Stimulated activated CD8-positive, alpha-beta memory T cell treated with anti-CD3 and anti-CD28 coated beads, Interleukin-4, amount 100 ng/mL, for 24 hours (primary cell): Measurements from ENCODE around the gene IQCK.

ENCODE experiments used
- DNase-seq: peaks from one replicate; pipeline ENCODE4 v3.0.0-alpha.2; 2020; ENCODE audit warnings: low read depth

The IQCK gene

DNA sequence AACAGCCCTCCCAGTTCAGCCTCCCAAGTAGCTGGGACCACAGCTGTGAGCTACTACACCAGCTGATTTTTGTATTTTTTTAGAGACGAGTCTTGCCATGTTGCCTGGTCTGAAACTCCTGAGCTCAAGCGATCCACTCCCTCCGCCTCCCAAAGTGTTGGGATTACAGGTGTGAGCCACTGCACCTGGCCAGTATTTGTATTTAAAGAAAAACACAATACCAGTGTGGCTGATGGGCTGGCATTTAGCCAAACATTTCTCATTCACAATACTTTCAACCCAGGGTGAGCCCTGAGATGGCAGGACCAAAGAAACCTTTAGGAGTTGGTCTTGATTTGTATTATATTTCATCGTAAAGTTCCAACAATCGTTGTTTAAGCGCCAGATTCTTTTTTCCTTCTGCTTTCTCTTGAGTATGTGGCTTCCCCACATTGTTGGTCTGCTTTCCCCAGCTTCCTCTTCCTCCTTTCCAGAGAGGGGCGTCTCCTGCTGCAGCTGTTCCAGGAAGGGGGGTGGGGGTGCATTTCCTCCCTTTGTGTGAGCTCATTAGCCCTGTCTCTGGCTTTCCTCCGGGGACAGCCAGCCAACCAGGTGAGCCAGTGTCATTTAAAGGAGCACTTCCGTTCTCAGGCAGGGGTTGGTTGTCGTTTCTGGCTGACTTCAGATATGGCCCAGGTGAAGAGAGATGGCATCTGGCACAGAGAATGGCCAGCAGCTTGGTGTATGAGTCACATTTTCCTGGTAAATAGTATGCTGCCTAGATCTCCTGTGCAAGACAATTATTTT, 86.7 kb downstream of the IQCK start:
- no peak for DNase-seq

DNA sequence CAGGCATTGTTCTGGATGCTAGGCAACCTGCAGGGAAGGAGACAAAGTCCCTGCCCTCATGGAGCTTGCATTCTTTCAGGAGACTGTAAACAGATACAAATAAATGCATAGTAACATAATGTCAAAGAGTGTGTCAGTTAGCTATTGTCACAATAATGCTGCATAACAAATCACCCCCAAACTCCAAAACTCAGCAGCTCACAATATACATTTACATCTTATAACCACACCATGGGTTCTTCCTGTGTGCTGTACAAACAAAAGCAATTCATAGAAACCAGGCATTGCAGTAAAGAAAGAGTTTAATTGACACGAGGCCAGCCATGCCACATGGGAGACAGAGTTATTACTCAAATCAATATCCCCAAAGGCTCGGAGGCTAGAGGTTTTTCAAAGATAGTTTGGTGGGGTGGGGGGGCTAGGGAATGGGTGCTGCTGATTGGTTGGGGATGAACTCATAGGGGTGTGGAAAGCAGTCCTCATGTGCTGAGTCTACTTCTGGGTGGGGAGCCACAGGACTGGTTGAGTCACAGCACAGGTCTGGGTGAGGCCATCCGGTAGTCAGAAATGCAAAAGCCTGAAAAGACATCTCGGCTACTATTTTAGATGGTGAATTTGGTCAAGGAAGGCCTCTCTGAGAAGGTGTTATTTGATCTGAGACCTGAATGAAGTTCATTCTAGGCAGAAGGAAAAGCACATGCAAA, 87.5 kb downstream of the IQCK start:
- DNase-seq: no peak

DNA sequence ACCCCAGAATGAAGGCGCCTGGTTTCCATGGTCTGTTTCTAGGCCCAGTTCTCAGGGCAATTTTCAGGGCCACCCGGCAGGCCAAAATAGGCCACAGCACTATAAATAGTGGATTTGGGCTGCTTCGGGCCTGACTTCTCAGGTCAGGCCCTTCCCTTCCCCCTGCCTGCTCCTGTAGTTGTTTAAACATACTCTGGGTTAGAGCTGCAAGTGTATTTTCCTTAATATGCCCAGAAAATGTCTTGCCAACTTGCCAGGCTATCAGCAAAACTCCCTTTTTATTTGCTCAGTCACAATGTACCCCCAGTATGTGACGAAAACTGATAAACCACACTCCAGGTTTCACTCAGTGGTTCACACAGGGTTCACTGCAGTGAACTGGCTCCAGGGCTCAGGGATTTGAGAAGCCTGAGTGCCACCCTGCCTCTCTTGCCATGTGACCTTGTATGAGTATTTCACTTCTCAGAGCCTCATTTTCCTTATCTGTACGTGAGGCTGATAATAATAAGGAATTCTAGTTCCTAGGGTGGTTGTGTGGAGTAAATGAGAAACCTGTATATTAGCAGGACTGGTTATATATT, 90.1 kb downstream of the IQCK start:
- no peak for DNase-seq

DNA sequence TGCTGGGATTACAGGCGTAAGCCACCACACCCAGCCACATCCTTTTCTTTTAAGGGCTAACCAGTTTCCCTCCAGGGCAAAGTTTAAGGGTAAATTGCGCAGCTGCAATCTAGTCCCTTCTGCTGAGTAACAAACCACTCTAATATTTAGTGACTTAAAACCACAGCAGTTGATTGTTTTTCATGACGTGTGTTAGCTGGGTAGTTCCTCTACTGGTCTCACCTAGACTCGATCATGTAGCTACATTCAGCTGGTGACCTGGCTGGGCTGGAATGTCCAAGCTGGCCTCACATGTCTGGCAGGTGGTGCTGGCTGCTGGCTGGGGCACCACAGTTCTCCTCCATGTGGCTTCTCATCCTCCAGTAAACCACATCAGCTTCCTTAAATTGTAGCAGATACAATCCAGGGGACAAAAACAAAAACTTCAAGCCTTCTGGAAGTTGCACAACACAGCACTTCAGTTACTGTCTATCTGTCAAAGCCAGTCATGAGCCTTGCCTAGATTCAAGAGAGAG, 91.1 kb downstream of the IQCK start:
- DNase-seq: no peak

DNA sequence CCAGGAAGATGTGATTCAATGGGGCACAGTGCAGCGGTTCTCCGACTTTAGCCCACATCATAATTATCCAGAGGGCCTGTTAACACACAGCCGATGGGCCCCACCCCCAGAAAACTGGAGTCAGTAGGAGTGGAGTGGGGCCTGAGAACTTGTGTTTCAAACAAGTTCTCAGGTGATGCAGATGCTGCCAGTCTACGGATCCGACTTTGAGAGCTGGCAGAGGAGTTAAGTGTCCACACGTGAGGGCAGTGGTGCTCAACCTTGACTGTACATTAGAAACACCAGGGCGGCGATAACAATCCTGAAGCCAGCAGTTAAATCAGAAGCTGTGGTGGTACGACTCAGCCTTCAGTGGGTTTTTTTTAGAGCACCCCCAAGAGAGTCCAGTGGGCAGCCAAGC, 91.6 kb downstream of the IQCK start:
- no peak for DNase-seq

DNA sequence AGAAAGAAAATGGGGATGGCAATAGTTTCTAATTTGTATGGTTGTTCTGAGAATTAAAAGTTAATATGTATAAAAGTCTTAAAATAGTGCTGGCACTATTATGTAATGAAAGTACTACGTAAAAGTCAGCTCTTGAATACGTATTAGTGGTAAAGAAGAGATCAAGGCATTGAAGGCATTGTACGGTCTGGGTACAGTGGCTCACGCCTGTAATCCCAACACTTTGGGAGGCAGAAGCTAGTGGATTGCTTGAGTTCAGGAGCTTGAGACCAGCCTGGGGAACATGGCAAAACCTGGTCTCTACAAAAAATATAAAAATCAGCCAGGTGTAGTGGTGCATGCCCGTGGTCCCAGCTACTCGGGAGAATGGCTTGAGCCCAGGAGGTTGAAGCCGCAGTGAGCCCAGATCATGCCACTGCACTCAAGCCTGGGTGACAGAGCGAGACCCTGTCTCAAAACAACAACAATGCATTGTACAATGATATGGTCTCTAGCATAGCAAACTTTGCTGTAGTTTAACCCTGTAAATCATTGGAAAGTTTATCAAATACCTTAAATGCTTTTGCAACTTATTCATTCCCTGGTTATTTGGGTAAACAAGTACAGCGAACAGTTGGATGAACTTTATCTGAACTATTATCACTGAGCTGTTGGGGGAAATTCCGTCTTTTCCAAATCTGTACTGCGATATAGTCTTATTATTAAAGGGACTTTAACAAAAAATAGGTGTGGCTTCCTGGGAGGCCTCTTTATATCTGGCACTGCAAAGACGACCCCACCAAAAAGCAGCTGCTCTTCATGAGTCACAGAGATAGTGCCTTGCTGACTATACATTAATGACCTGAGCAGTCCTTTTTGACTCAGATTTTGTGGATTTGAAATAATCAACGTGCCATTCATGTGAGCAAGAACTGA, 93.0 kb downstream of the IQCK start:
- no peak for DNase-seq

DNA sequence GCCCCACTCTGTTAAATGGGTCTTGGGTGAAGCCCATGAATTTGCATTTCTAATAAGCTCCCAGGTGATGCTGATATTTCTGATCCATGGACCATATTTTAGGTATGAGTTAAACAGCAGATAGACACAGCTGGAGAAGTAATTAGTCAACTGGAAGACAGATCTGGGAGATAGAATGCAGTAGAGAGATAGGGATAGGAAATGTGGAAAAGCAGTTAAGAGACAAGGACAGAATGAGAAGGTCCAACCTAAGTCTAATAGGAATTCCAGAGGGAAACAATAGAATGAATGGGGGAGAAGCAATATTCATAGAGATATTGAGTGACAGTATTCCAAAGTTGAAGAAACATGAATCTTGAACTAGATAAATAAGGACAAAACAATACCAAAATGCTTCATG, 94.9 kb downstream of the IQCK start:
- DNase-seq: no peak

DNA sequence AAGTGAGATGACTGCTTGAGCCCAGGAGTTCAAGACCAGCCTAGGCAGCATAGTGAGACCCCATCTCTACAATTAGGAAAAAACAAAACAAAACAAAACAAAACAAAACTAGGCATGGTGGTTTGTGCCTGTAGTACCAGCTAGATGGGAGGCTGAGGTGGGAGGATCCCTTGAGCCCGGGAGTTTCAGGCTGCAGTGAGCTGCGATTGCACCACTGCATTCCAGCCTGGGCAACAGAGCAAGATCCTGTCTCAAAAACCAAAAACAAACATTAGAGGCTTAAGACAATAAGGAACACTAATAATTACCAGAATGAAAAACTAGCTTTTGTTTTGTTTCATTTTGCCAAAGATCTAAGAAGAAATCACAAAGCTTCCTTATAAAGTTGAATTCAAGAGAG, 97.3 kb downstream of the IQCK start:
- DNase-seq: no peak

DNA sequence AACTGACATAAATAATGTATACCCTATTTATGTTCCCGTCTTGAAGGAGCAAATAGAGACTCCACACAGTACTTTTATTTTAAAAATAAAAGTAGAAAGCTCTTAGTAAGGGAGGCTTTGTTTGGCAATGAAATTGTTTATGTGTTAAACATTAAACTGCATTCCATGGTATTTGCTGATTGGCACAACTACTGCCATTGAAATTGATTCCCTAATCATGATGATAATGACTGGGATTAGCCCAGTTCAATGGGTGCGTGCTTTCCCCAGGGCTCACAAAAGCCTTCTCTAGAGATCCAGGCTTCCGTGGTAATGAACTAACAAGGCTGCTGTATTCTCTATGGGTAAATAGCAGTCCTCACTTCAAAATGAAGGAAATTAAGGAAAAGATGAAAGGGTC, 99.1 kb downstream of the IQCK start:
- no peak for DNase-seq

DNA sequence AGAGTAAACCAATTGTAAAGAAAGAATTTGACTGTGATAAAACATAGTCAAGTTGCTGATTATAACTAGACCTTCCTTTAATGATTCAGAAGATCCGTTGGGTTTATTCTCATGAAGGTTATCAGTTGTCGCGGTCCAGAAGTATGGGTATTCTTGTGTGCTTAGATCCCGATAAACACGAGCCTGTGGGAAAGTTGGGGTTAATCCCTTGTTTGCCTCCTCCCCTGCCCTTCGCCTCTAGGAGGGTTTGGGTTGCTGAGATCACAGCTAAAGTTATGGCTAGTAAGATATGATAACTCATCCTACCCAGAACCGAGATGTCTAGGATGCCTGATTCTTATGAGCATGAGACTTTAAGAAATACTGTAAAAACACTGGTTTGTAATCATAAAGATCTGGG, 99.8 kb downstream of the IQCK start:
- no peak for DNase-seq

DNA sequence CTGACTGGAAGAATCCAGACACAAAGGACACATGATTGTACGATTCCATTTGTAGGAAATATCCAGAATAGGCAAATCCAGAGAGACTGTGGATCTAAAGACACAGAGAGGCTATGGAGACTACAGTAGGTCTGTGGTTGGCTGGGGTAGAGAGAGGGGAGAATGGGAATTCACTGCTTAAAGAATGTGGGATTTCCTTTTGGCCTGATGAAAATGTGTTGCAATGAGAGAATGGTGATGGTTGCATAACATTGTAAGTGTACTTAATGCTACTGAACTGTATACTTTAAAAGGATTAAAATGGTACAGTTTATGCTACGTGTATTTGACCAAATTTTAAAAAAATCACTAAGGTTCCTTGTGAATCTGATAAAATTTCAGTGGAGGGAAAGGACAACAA, 104.5 kb downstream of the IQCK start:
- no peak for DNase-seq

DNA sequence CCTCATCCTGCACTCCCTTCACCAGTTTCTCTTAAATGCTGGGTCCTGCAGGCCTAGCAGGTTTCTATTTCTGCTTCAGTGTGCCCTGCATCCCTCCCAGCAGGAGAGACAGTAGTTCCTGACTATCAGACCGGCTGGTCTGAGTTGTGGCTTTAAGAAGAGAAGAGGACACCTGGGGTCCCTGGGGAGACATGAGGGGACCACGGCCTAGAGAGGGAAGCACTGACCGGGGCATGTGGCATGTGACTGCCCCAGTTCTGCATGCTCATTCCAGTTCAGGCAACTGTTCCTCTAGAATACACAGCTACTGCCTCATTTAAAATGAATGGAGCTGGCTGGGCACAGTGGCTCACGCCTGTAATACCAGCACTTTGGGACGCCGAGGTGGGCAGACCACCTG, 105.3 kb downstream of the IQCK start:
- no peak for DNase-seq

DNA sequence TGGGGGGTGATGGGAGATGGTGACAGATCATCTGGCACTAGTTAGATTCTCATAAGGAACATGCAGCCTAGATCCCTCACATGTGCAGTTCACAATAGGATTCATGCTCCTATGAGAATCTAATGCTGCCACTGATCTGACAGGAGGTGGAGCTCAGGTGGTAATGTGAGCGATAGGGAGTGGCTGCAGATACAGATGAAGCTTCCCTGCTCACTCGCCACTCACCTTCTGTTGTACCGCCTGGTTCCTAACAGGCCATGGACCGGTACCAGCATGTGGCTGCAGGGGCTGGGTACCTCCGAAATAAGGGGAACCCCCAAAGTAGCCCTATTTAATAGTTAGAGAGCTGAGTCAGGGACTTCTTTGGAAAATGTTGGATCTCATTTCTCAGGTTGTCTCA, 106.1 kb downstream of the IQCK start:
- DNase-seq: no peak

DNA sequence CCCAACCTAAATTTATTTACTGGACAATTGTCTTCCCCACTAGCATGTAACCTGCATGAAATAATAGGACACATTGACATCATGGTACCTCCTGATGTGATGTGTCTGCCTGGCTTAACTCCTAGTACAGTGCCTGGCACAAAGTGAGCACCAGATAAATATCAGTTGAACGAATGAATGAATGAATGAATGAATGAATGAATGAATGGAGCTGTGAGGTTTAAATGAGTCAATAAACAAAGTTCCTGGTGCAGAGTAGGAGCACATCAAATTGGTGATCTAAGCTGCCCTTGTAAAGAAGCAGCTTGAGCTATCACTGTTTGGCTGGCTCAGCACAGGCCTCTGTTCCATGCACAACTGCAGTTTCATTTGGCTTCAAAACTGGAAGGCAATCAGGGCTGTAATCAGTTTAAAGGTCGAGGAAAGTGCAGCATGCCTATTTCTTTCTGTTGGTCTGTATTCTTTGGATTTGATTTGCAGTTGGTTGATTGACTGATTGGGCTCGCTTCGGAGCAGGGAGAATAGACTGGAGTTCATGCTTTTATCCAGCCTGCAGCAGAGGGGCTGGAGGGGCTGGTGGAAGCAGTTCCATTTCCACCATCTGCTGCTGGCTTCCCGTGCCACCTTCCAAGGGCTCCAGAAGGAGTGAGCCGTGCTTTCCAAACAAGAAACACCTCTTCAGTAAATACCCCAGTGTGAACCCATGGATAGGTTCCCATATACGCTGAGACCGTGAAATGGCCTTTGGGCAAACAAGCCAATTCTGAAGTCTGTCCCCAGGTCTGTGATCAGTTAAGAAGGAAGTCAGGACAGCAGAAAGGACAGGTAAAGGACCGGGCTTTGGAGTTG, 112.0 kb downstream of the IQCK start:
- no peak for DNase-seq

DNA sequence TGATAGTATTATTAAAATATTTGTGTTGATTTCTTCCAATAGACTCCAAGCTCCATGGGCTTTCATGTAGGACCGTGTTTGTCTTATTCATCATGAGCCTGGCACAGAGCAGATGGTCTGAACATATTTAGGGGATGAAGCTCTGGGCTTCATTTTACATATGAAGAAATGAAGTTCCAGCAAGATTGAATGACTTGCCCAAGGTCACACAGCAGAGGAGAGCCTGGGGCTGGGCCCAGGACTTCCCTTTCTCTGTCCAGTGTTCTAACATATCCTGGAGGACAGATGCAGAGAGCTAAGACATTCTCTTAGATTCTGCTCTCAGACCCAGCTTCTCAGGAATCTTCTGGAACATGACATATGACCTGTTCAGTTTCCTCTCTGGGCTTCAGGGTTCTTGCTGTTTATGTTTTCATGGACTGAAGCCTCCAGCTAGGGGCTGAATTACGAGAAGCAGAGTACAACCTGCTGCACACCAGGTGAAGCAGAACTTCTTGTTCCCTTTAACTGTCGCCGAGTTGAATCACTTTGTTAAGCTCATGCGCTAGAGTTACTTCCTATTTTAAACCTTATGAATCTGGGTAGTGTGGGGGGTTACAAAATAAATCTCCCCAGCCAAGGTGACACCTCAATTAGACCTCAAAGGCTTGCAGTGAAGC, 113.0 kb downstream of the IQCK start:
- no peak for DNase-seq

DNA sequence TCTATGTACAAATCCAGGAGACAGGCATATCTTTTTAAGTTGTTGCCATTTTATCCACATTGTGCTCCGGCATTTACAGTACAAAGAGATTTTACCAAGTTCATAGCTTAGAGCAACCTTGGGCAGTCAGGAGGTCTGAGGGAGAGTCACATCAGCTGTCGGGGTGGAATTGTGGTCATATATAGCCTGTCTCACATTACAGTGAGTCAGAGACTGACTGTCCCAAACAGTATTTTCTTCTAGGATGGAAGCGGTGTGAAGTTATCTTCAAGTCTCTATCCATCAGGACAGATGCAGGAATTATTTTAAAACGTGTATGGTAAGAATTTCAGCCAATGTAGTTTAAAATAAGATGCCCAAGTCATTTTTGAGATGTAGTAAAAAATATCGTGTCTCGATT, 113.6 kb downstream of the IQCK start:
- no peak for DNase-seq

DNA sequence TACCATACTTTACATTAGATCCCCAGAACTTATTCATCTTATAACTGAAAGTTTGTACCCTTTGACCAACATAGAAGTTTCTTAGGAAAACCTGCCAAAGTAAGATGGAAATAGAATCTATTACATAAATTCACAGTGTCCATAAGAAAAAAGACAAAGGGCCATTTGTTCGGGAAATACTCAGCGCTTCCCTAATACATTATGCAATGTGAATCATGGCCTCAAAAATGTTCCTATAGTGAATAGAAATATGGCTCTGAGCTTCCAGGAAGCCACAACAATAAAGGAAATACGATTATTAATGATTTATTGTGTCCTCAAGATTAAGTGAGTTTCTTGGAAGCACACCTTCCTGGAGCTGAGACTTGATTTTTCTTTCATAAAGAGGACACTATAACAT, 115.1 kb downstream of the IQCK start:
- DNase-seq: no peak

DNA sequence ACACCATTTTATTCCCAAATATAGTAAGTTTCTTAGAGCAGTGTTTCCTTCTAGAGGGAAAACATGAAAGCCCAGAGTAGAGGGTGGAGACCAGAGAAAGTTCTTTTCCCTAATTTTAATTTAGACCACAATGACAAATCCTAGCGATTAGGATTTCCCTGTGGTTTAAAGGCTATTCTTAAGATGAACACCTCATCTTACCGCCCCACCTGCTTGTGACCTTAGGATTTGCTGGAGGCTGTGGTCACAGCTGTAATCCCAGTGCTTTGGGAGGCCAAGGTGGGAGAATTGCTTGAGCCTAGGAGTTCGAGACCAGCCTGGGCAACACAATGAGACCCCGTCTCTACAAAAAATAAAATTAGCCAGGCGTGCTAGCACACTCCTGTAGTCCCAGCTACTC, 115.5 kb downstream of the IQCK start:
- no peak for DNase-seq

DNA sequence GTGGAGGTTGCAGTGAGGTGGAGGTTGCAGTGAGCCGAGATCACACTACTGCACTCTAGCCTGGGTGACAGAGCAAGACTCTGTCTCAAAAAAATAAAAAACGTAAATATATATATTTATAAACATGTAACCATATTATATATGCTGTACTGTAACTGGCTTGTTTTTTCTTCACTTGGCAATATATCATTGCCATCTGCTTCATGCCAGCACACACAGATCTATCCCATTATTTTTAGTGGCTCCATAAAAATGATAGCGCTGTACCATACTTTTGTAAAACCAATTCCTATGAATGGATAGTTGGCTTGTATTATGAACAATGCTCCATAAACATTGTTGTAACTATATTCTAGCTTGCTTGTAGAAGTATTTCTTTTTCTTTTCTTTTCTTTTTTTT, 117.1 kb downstream of the IQCK start:
- DNase-seq: no peak

DNA sequence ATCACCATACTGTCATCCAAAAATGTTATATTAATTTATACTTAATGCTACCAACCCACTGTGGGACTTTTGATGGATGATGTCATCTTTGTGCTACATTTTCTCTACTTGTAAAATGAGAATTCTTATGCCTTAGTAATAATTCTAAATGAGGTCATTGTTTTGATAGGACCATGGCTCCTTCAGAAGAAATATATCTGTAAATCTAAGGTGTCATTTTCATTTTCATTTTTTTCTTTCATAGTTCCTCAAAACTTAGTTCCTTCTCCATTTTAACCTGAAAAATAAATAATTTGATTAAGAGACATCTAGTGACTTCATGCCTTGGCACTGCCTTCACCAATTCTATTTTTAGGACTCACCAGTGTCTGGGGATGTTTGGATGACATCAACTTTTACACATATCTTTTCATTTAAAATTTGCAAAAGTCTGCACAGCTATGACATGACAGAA, 117.9 kb downstream of the IQCK start:
- DNase-seq: no peak
